Esophagus muscularis mucosa (tissue), 4 donors: ENCODE results near the gene SORCS2.

Experiments used
- CTCF ChIP-seq, 3 experiments: fragments of 200-600 bp in 2 of 3; fragments of 450-650 bp in 1 of 3; sonication (generic) in 2 of 3; IDR thresholded peaks; one replicate each; pipeline ENCODE4 v1.5.1; 2017 to 2019; ENCODE audit warnings: antibody characterized with exemption in 3 of 3, mild to moderate bottlenecking in 2 of 3, moderate library complexity in 1 of 3
- EP300 ChIP-seq: sonication (generic); formaldehyde crosslinking; IDR thresholded peaks from one replicate; pipeline ENCODE4 v1.6.1; 2017; ENCODE audit warnings: antibody characterized with exemption
- POLR2A ChIP-seq: fragments of 450-650 bp; IDR thresholded peaks from one replicate; pipeline ENCODE4 v1.6.1; 2017; ENCODE audit warnings: antibody characterized with exemption, moderate library complexity, mild to moderate bottlenecking, low read depth

GRCh38 chr4:7590189-7590588 lies 397.9 kb downstream of the SORCS2 start:
- TF ChIP-seq CTCF (IDR thresholded peaks at IDR 0.05) (no peak), POLR2A (no peak), EP300 (no peak)
